AG10803 (cell line): ENCODE measurements around the gene TSTD1.
A peak's percentile ranks its signal among the peaks of the same experiment; 100 is the strongest.

Source experiments
- DNase-seq: peaks from one replicate; pipeline ENCODE4 v3.0.0; 2010; ENCODE audit warnings: low read depth
- H3K4me3 ChIP-seq: 2 replicates; pipeline ENCODE4 v1.5.1; 2011; ENCODE audit warnings: mild to moderate bottlenecking, low read length, control low read depth
- TF ChIP-seq, protein P1 (sequence below): conservative IDR thresholded peaks from 2 replicates; pipeline ENCODE4 v1.5.1; 2011; ENCODE audit warnings: mild to moderate bottlenecking, low read length, control low read depth, inconsistent platforms

TSTD1 gene

DNA sequence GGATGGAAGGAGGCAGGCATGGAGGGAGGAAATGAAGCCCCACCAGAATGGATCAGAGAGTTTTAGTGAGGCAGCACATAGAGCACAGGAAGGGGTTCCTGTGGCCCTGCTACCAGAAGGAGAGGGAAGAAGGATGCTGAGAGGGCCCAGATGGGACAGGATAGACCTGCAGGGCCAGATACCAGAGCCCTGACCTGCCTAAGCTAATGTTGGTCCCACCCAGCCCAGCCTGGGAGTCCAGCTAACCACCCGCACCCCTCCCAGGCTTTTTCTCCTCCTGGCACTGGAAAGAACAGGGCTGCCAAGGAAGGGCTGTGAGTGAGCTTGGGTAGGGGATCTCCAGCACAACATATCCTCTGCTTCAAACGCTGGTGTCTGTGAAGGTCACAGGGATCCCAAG lies 43.7 kb upstream of the TSTD1 start:
- no peak overlapping the region for H3K4me3 ChIP-seq
- TF ChIP-seq, protein P1, sequence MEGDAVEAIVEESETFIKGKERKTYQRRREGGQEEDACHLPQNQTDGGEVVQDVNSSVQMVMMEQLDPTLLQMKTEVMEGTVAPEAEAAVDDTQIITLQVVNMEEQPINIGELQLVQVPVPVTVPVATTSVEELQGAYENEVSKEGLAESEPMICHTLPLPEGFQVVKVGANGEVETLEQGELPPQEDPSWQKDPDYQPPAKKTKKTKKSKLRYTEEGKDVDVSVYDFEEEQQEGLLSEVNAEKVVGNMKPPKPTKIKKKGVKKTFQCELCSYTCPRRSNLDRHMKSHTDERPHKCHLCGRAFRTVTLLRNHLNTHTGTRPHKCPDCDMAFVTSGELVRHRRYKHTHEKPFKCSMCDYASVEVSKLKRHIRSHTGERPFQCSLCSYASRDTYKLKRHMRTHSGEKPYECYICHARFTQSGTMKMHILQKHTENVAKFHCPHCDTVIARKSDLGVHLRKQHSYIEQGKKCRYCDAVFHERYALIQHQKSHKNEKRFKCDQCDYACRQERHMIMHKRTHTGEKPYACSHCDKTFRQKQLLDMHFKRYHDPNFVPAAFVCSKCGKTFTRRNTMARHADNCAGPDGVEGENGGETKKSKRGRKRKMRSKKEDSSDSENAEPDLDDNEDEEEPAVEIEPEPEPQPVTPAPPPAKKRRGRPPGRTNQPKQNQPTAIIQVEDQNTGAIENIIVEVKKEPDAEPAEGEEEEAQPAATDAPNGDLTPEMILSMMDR = no peak
- no peak for DNase-seq

DNA sequence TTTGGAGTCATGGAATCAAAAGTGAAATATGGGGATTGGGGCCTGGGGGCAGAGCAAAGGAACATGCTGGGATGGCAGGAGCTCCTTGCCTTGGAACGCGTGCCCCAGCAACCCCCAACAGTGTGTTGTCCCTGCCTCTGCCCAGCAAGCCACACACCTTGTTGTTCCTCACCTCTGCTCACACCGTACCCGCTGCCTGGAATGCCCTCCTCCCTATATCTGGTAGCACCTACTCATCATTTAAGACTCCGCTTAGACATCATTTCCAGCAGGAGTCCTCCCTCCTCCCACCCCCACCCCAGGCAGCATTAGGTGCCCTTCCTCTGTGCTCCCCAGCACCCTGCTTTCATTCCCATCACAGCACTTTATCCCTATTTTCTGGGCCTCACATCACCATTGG lies 42.8 kb upstream of the TSTD1 start:
- DNase-seq = no peak
- TF ChIP-seq, protein P1 = no peak
- H3K4me3 ChIP-seq = no peak overlapping the region

DNA sequence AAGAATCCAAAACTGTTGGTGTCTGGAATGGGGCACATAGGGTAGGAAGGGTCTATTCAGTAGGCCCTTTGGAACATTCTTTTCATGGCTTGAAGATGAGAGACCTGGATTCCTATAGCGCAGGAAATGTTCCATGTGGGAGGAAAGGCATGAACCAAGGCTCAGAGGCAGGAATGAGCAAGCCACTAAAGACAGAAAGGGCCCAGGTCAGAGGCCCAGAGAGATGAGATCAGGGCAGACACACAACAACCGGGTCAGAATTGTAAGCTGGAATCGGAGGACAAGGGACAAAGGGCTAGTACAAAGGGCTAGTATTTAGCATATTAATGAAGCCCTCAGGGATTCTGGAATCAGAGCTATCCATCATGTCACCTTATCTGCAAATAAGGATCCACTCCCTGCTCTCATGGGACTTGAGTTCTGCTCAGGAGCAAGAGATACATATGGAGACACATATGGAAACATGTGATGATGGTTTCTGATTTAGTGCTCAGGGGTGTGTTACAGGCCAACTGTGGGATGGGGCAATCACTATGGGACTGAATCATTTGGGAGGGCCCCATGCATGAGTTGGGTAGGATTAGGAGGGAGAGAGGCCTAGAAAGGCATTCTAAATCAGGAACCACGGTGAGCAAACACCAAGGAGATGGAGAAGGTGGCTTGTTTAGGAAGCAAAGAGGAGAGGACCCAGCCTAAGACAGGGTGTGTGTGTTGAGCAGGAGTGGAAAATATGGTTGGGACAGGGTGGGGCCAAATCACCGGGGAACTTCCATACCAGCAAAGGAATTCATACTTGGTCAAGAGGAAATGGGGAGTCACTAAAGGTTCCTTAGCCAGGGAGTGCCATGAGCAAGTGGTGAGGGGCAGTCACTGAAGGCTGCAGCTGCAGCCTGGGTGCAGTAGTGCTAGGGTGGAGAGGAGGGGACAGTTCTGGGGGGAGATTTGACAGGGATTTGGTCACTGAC lies 42.0 kb upstream of the TSTD1 start:
- DNase-seq = peak; percentile 57
- H3K4me3 ChIP-seq = no peak overlapping the region
- TF ChIP-seq, protein P1 = no peak

DNA sequence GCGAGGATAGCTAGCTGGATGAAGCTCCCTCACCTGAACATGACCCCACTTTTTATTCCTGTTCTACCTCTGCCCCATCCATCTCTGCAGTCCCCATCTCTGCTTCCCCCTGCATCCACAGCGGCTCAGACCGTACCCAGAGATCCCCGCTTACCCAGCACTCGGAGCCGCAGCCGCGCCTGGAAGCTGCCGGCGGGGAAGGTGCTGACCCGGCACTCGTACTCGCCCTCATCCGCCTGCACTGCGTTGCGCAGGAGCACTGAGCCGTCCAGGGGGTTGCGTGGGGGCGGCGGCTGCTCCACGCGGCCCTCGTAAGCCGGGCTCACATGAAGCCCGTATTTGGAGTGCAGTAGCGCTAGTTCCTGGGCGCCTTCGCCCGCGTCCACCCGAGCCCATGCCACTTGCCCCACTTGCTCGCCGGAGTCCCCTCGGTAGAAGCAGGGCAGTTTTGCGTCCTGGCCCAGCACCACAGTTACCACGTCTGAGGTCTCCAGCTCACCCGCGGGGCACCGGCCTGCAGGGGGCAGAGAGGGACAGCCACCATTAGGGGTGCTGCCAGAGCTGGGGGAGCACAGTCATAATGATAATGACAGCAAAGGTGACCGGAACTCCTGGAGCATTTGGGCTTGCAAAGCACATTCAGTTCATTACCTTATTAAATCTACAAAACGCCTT lies 40.8 kb upstream of the TSTD1 start:
- no peak for DNase-seq
- TF ChIP-seq, protein P1 = no peak
- no peak overlapping the region for H3K4me3 ChIP-seq

GRCh38 chr1:161077426-161077825 lies 38.7 kb upstream of the TSTD1 start:
- DNase-seq = no peak
- TF ChIP-seq, protein P1 = no peak
- no peak overlapping the region for H3K4me3 ChIP-seq

DNA sequence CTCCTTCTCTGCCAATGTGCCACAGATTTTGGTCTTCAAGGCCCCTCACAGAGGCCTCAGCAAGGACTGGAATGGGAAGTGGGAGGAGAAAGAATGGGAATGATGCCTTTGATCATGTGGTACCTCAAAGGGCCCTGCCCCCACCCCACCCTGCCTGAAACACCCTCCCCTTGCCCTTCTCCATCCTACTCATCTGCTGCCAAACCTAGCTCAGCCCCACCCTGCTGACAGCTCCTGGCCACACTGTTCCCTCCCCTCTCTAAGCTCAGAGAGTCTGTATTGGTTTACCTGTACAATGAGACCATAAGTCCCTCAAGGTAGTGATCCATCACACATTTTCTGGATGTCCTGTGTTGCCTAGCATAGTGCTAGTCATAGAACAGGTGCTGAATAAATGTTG lies 37.6 kb upstream of the TSTD1 start:
- TF ChIP-seq, protein P1 = no peak
- H3K4me3 ChIP-seq = no peak overlapping the region
- DNase-seq = no peak
